ENCODE results near the gene TEAD4. TPM values are rescaled to one million over a fixed set of nuclear protein-coding genes. Genes with fewer than 3 reads are reported as not detected.

TEAD4 gene
- total RNA-seq, 1 experiment from 2014 or later = 43.2 TPM

DNA sequence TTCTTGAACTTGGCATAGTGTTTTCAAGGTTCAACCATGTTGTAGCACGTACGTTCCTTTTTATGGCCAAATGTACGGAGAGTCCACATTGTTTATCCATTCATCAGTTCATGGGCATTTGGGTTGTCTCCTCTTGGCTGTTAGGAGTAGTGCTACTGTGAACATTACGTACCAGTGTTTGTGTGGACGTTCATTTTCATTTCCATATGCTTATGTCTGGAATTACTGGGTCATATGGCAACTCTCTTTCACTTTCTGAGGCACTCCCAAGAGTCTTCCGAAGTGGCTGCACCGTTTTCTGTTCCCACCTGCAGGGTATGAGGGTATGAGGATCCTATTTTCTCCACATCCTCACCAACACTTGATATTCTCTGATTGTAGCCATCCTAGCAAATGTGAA, 68.9 kb downstream of the TEAD4 start:
- RAD21 ChIA-PET (ENCODE audit: low non-redundant PET in 1 of 2, low total read pairs in 2 of 2, uncharacterized antibody in 2 of 2, unreplicated experiment in 2 of 2) = no interaction called here
- H3K4me3 ChIP-seq (replicated peaks in 1 of 2; ENCODE audit: low read depth in 1 of 2, low read length in 2 of 2) = no peak overlapping the region
- DNase-seq (ENCODE audit: low read depth, low spot score) (no peak), ATAC-seq (no peak)
- no peak overlapping the region for H2AFZ ChIP-seq (ENCODE audit: low read depth, low read length, poor library complexity, severe bottlenecking)
- TF ChIP-seq EGR1 (IDR thresholded peaks at IDR 0.05; ENCODE audit: low read depth) (no peak), REST (IDR thresholded peaks at IDR 0.05; ENCODE audit: low read depth) (no peak), POLR2A (IDR thresholded peaks at IDR 0.05; ENCODE audit: borderline replicate concordance, extremely low read depth, insufficient read depth, insufficient read length) (no peak), YY1 (IDR thresholded peaks at IDR 0.05; ENCODE audit: extremely low read depth, insufficient replicate concordance, low read depth, low read length) (no peak), RAD21 (IDR thresholded peaks at IDR 0.05; ENCODE audit: low read depth) (no peak), EZH2phosphoT487 (IDR thresholded peaks at IDR 0.05; ENCODE audit: borderline replicate concordance) (no peak)
- CTCF ChIA-PET = interaction anchor here (0.6 kb wide), 1 partner anchor 13 kb away, joined by 3 read pairs; no protein-coding TSS in a partner anchor
- no peaks in the 10 kb centered on the region for H4K20me1 ChIP-seq (ENCODE audit: insufficient read depth)
- no peak overlapping the region for H3K4me2 ChIP-seq (ENCODE audit: low read length)
- intact Hi-C loops (cut with micrococcal nuclease) = no loop called here
- H3K9ac ChIP-seq (ENCODE audit: low read length) = no peak overlapping the region
- H3K27ac ChIP-seq (ENCODE audit: low read depth, low read length) = no peak overlapping the region
- H3K36me3 ChIP-seq (ENCODE audit: control insufficient read depth in 1 of 2, insufficient read depth in 2 of 2, low read length in 2 of 2) = peaks cover 3 to 5% of the 10 kb centered on the region in 2 experiments; a peak in 2 of 4 replicates
- H3K9me3 ChIP-seq (ENCODE audit: control insufficient read depth in 1 of 2, insufficient read depth in 1 of 2, low read depth in 1 of 2, low read length in 2 of 2) = no peaks in the 10 kb centered on the region
- no peaks in the 10 kb centered on the region for H3K27me3 ChIP-seq (ENCODE audit: insufficient read depth, low read length)
- H3K9me2 ChIP-seq (ENCODE audit: insufficient read depth) = no peaks in the 10 kb centered on the region
- POLR2A ChIA-PET = no interaction called here
- no peaks in the 10 kb centered on the region for H3K79me2 ChIP-seq (ENCODE audit: insufficient read depth, low read length)
- BruUV-seq (replicated peaks) = no TSS peak
- H3K4me1 ChIP-seq (ENCODE audit: control insufficient read depth in 1 of 2, insufficient read depth in 2 of 2, low read length in 2 of 2) = no peaks in the 10 kb centered on the region
